AG04450 (cell line): ENCODE measurements around the gene SLC12A8. TPM values are rescaled to one million over a fixed set of nuclear protein-coding genes. Genes with fewer than 3 reads are reported as not detected.
"Not testable (repeated sequence)": the region's sequence is repeated elsewhere in the genome, so short reads cannot be mapped to it uniquely, and the experiment has no call there.

Source experiments
- CTCF ChIA-PET: fragments of 300-600, 350-600 bp; formaldehyde crosslinking; extraction: SDS; loops from one replicate; lab custom pipeline; 2022; ENCODE audit warnings: antibody characterized with exemption, inconsistent platforms; lab: Charles Lee
- POLR2A ChIA-PET: fragments of 350-600 bp; formaldehyde crosslinking; extraction: SDS; loops from one replicate; lab custom pipeline; 2021; ENCODE audit warnings: antibody characterized with exemption, inconsistent platforms; lab: Yijun Ruan, JAX
- DNase-seq: peaks from one replicate; pipeline ENCODE4 v3.0.0-alpha.2; 2011; ENCODE audit warnings: low read depth, low spot score
- H3K27ac ChIP-seq: one replicate; pipeline ENCODE4 v1.5.1; 2012; ENCODE audit warnings: low read depth, low read length, control low read depth
- H3K27me3 ChIP-seq: one replicate; pipeline ENCODE4 v1.6.0; 2012; ENCODE audit warnings: low read length; ENCODE audit not compliant: control insufficient read depth, insufficient read depth
- H3K4me3 ChIP-seq: 2 replicates; pipeline ENCODE4 v1.5.1; 2011; ENCODE audit warnings: mild to moderate bottlenecking, low read depth, low read length, control low read depth
- H3K9me3 ChIP-seq: 2 replicates; pipeline ENCODE4 v1.5.1; 2012; ENCODE audit warnings: low read length; ENCODE audit not compliant: control insufficient read depth, insufficient read depth
- CTCF ChIP-seq: IDR thresholded peaks from 2 replicates; pipeline ENCODE4 v1.5.1; 2011; ENCODE audit warnings: low read depth, low read length, control low read depth, inconsistent platforms
- polyA plus RNA-seq: library from polyadenylated mRNA; depleted of rRNA; stranded (reverse); fragments of >200 nt; gene quantifications from 2 replicates; pipeline ENCODE4 v1.2.3, GENCODE V29; 2011

SLC12A8 gene
- polyA plus RNA-seq, 1 experiment = 15.3 TPM

DNA sequence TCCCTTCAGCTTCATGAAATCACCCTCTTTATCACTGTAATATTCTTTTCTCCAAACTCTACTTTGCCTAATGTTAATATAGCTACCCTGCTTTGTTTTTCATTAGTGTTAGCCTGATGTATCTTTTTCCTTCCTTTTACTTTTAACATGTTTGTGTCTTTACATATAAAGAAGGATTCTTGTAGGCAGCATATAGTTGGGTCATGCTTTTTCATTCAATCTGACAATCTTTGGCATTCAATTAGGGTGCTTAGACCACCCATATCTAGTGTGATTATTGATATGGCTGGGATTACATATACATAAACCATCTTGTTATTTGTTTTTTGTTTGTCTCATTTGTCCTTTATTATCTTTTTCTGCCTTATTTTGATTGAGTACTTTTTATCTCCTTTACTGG lies 121.9 kb downstream of the SLC12A8 start:
- ChIA-PET CTCF (no interaction called here), POLR2A (no interaction called here)
- no peak overlapping the region for H3K4me3 ChIP-seq
- no peak for DNase-seq
- no peak overlapping the region for H3K27ac ChIP-seq
- no peak for TF ChIP-seq CTCF
- H3K9me3 ChIP-seq = no peaks in the 10 kb centered on the region
- no peaks in the 10 kb centered on the region for H3K27me3 ChIP-seq

DNA sequence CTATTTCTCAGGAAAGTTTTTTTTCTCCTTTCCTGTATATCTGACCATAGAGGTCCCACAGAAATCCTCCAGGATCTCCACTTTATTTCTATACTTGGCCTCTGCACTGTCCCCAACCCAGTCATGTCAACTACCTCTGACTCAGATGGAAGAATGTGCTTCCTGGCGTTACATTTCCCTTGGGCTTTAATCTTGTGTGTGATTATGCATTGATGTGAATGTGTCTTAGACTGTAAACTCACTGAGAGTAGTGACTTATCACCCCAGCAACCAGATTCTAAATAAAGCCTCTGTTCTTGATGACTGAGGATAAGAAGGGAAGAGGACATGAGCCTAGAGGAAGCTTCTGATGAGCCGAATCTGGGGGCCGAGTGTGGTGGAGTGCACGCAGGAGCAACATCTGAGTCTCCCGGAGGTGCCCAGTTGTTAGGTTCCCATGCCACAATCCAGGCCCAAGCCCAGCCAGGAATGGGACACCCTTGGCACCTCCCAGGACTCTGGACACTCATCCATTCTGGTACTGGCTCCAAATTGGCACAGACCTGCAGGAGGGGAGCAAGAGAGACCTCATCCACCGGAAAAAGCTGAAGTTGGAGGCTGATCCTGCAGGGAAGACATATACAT lies 124.7 kb downstream of the SLC12A8 start:
- Histone ChIP-seq H3K4me3 (no peak overlapping the region), H3K27ac (no peak overlapping the region), H3K9me3 (no peaks in the 10 kb centered on the region), H3K27me3 (no peaks in the 10 kb centered on the region)
- ChIA-PET POLR2A (no interaction called here), CTCF (no interaction called here)
- no peak for DNase-seq
- no peak for TF ChIP-seq CTCF

- no peaks in the 10 kb centered on the region for H3K9me3 ChIP-seq
- no peak for TF ChIP-seq CTCF
- ChIA-PET CTCF (no interaction called here), POLR2A (interaction anchor here (0.6 kb wide), 1 partner anchor 23 kb away, joined by 6 read pairs; no protein-coding TSS in a partner anchor)
- no peak overlapping the region for H3K4me3 ChIP-seq
- H3K27ac ChIP-seq = no peak overlapping the region
- no peak for DNase-seq
- H3K27me3 ChIP-seq = no peaks in the 10 kb centered on the region
Measured at GRCh38 chr3:125085166-125085565, 127.4 kb downstream of the SLC12A8 start.

- H3K4me3 ChIP-seq = no peak overlapping the region
- no peaks in the 10 kb centered on the region for H3K27me3 ChIP-seq
- CTCF ChIA-PET = no interaction called here
- TF ChIP-seq CTCF = no peak
- POLR2A ChIA-PET = interaction anchor here (0.7 kb wide), 1 partner anchor 27 kb away, joined by 3 read pairs; no protein-coding TSS in a partner anchor
- no peaks in the 10 kb centered on the region for H3K9me3 ChIP-seq
- DNase-seq = no peak
- no peak overlapping the region for H3K27ac ChIP-seq
Measured at GRCh38 chr3:125083776-125084175, 128.8 kb downstream of the SLC12A8 start.

GRCh38 chr3:125082339-125082738 lies 130.2 kb downstream of the SLC12A8 start:
- H3K27me3 ChIP-seq, H3K27ac ChIP-seq, H3K9me3 ChIP-seq, CTCF ChIA-PET, DNase-seq, H3K4me3 ChIP-seq: not testable (repeated sequence)
- POLR2A ChIA-PET = interaction anchor here (1.0 to 2.0 kb wide), 2 partner anchors 9 to 19 kb away, joined by 3 to 12 read pairs; no protein-coding TSS in a partner anchor
